WI38 (cell line): Measurements from ENCODE around the gene CRTC3.
"Not testable (repeated sequence)": the region's sequence is repeated elsewhere in the genome, so short reads cannot be mapped to it uniquely, and the experiment has no call there.

Source experiments
- H3K4me3 ChIP-seq: 2 replicates; pipeline ENCODE4 v1.5.1; 2011; ENCODE audit warnings: low read depth, mild to moderate bottlenecking, control low read depth, low read length
- CTCF ChIP-seq: IDR thresholded peaks from 2 replicates; pipeline ENCODE4 v1.5.1; 2012; ENCODE audit warnings: low read depth, mild to moderate bottlenecking, control low read depth, low read length

Gene CRTC3

GRCh38 chr15:90500171-90500570, 29.6 kb upstream of the CRTC3 start:
- H3K4me3 ChIP-seq = no peak overlapping the region
- TF ChIP-seq CTCF = no peak

- TF ChIP-seq CTCF = no peak
- H3K4me3 ChIP-seq = no peak overlapping the region
Measured at GRCh38 chr15:90501898-90502297, 27.8 kb upstream of the CRTC3 start.

- not testable (repeated sequence) for H3K4me3 ChIP-seq
Measured at GRCh38 chr15:90510781-90511180, 18.9 kb upstream of the CRTC3 start.

- not testable (repeated sequence) for H3K4me3 ChIP-seq
Measured at GRCh38 chr15:90511211-90511618, 18.5 kb upstream of the CRTC3 start.

- no peak overlapping the region for H3K4me3 ChIP-seq
- TF ChIP-seq CTCF = no peak
Measured at GRCh38 chr15:90512276-90512675, 17.4 kb upstream of the CRTC3 start.

- no peak for TF ChIP-seq CTCF
- H3K4me3 ChIP-seq = no peak overlapping the region
Measured at GRCh38 chr15:90512981-90513380, 16.7 kb upstream of the CRTC3 start.

GRCh38 chr15:90513448-90513847, 16.3 kb upstream of the CRTC3 start:
- TF ChIP-seq CTCF = no peak
- no peak overlapping the region for H3K4me3 ChIP-seq

- H3K4me3 ChIP-seq = not testable (repeated sequence)
Measured at GRCh38 chr15:90513893-90514292, 15.8 kb upstream of the CRTC3 start.

GRCh38 chr15:90519688-90520087, 10.0 kb upstream of the CRTC3 start:
- TF ChIP-seq CTCF = no peak
- H3K4me3 ChIP-seq = no peak overlapping the region
